ENCODE results near the gene OR51A2.

The OR51A2 gene

GRCh38 chr11:4919250-4919649, 36.3 kb downstream of the OR51A2 start, which contains the start of gene OR51G2:
OR51G2 (minus strand) TSS chr11:4919350; CDS start chr11:4915663, 3,687 bp downstream.
- no peak for TF ChIP-seq CTCF (IDR thresholded peaks at IDR 0.05)
- peaks cover 6% of the 10 kb centered on the region for H3K4me1 Mint-ChIP-seq
- H3K27me3 Mint-ChIP-seq (ENCODE audit: low read depth, poor library complexity) = peaks cover 9% of the 10 kb centered on the region
- H3K36me3 Mint-ChIP-seq (ENCODE audit: low read depth) = no peaks in the 10 kb centered on the region
- H3K27ac Mint-ChIP-seq = no peak within 1 kb of the TSS
- no peak within 1 kb of the TSS for H3K4me3 Mint-ChIP-seq
- no peak for DNase-seq
- H3K9me3 Mint-ChIP-seq = no peaks in the 10 kb centered on the region

- H3K27me3 Mint-ChIP-seq (ENCODE audit: low read depth, poor library complexity) = peaks cover 6% of the 10 kb centered on the region
- no peak overlapping the region for H3K27ac Mint-ChIP-seq
- no peaks in the 10 kb centered on the region for H3K36me3 Mint-ChIP-seq (ENCODE audit: low read depth)
- no peak for TF ChIP-seq CTCF (IDR thresholded peaks at IDR 0.05)
- no peak for DNase-seq
- H3K4me3 Mint-ChIP-seq = no peak overlapping the region
- H3K9me3 Mint-ChIP-seq = no peaks in the 10 kb centered on the region
- peaks cover 6% of the 10 kb centered on the region for H3K4me1 Mint-ChIP-seq
Measured at GRCh38 chr11:4916581-4916980, 38.9 kb downstream of the OR51A2 start.
